CD4-positive, alpha-beta T cell treated with Interleukin-1 beta for 1 hour (primary cell): Measurements from ENCODE around the gene HPGD.
"Not testable (repeated sequence)": the region's sequence is repeated elsewhere in the genome, so short reads cannot be mapped to it uniquely, and the experiment has no call there.

Source experiments
- DNase-seq, 2 donors: peaks; one replicate each; pipeline ENCODE4 v3.0.0-alpha.2; 2020 to 2022

HPGD gene

GRCh38 chr4:174523025-174523693 lies 871 bp upstream of the HPGD start:
- DNase-seq, result no peak

- peak; percentile 1 for DNase-seq
These were observed 497 bp downstream of the HPGD start for GRCh38 chr4:174521800-174522182.

GRCh38 chr4:174520660-174521059 lies 1.6 kb downstream of the HPGD start:
- no peak for DNase-seq

GRCh38 chr4:174517502-174518445 lies 4.5 kb downstream of the HPGD start:
- no peak for DNase-seq

GRCh38 chr4:174516794-174517193 lies 5.5 kb downstream of the HPGD start:
- DNase-seq, result no peak

- DNase-seq, result no peak
These were observed 5.9 kb downstream of the HPGD start for GRCh38 chr4:174516345-174516744.

GRCh38 chr4:174512745-174513144 lies 9.5 kb downstream of the HPGD start:
- DNase-seq, result no peak

GRCh38 chr4:174505892-174506291 lies 16.4 kb downstream of the HPGD start:
- DNase-seq, result no peak

- DNase-seq, result no peak
These were observed 17.3 kb downstream of the HPGD start for GRCh38 chr4:174505007-174505406.

- no peak for DNase-seq
These were observed 19.1 kb downstream of the HPGD start for GRCh38 chr4:174503079-174503715.

- DNase-seq, result no peak
These were observed 25.5 kb downstream of the HPGD start for GRCh38 chr4:174496631-174497432.

- DNase-seq, result no peak
These were observed 26.7 kb downstream of the HPGD start for GRCh38 chr4:174495626-174496025.

GRCh38 chr4:174494726-174495125 lies 27.6 kb downstream of the HPGD start:
- no peak for DNase-seq

GRCh38 chr4:174494146-174494545 lies 28.1 kb downstream of the HPGD start:
- no peak for DNase-seq

GRCh38 chr4:174490451-174490961 lies 31.8 kb downstream of the HPGD start:
- DNase-seq, result no peak

GRCh38 chr4:174488368-174488767 lies 33.9 kb downstream of the HPGD start:
- DNase-seq, result not testable (repeated sequence)

GRCh38 chr4:174485025-174485424 lies 37.3 kb downstream of the HPGD start:
- no peak for DNase-seq

GRCh38 chr4:174483792-174484191 lies 38.5 kb downstream of the HPGD start:
- DNase-seq, result no peak

- DNase-seq, result no peak
These were observed 43.1 kb downstream of the HPGD start for GRCh38 chr4:174479140-174479539.

- no peak for DNase-seq
These were observed 46.8 kb downstream of the HPGD start for GRCh38 chr4:174475528-174475927.

- no peak for DNase-seq
These were observed 47.7 kb downstream of the HPGD start for GRCh38 chr4:174474457-174475075.

- no peak for DNase-seq
These were observed 55.2 kb downstream of the HPGD start for GRCh38 chr4:174467107-174467506.
